Motor neuron (in vitro differentiated cells): ENCODE measurements around the gene EPB41. TPM values are rescaled to one million over a fixed set of nuclear protein-coding genes. Genes with fewer than 3 reads are reported as not detected.

Source experiments
- ATAC-seq, 8 experiments: fragments of 200-7000 bp; cut with Tn5 transposase; replicated peaks in 6 of 8; 2 replicates each; pipeline ENCODE4 v1.8.0; 2021; ENCODE audit warnings: mild to moderate bottlenecking in 8 of 8, moderate library complexity in 8 of 8
- H3K27ac ChIP-seq, 2 donors: fragments of 250-450 bp; sonication (Bioruptor Pico); 2 replicates each; pipeline ENCODE4 v1.9.0; 2021; ENCODE audit warnings: antibody characterized with exemption in 2 of 2, mild to moderate bottlenecking in 2 of 2, moderate library complexity in 1 of 2
- H3K4me1 ChIP-seq, 2 donors: fragments of 250-450 bp; sonication (Bioruptor Pico); replicated peaks in 1 of 2; 2 replicates each; pipeline ENCODE4 v1.6.1; 2021; ENCODE audit warnings: antibody characterized with exemption in 2 of 2, mild to moderate bottlenecking in 2 of 2, moderate library complexity in 1 of 2
- H3K4me3 ChIP-seq, 5 donors: fragments of 250-450 bp; sonication (Bioruptor Pico); 2 replicates each; pipeline ENCODE4 v1.9.0; 2021; ENCODE audit warnings: antibody characterized with exemption in 5 of 5, mild to moderate bottlenecking in 5 of 5, moderate library complexity in 4 of 5
- WGBS, 10 experiments: fragments of 450-650 bp; shearing (Covaris generic); methylation state at CpG; one replicate each; pipeline ENCODE4 v1.0.0; 2022; 5-methylcytosine and 5-hydroxymethylcytosine counted together
- in situ Hi-C, 9 experiments: fragments of 400-800 bp; cut with MboI; loops; one replicate each; pipeline ENCODE4 v1.15.0; 2021; ENCODE audit warnings: low sequenced_read_pairs in 9 of 9, low pct_unique_long_range_greater_than_20kb in 2 of 9; ENCODE audit not compliant: unreplicated experiment in 9 of 9
- total RNA-seq, 8 experiments: library from RNA; unstranded; fragments of 300-600 nt; gene quantifications; 2 replicates each; pipeline versions ENCODE4 v1.2.3 to v1.2.4, GENCODE V29; 2022

EPB41 gene
- total RNA-seq, 8 experiments from 2014 or later = 8.1 to 205 (median 61.7) TPM

- peaks cover 0 to 10% of the 10 kb centered on the region in 2 donors for H3K4me1 ChIP-seq
- H3K27ac ChIP-seq = no peak overlapping the region
- 0 to 100% (median 50%) methylated on average over 2 of the region's 2 CpGs; no CpG with 5 or more reads in 2 of the 10 experiments for WGBS, 10 experiments
- H3K4me3 ChIP-seq = no peak overlapping the region
- ATAC-seq = peak in 3 of 8 experiments; percentile 12 to 30 (median 13)
- in situ Hi-C loops = no loop called here
Observed at GRCh38 chr1:28974432-28974831, 60.1 kb downstream of the EPB41 start.

- no peak overlapping the region for H3K27ac ChIP-seq
- H3K4me3 ChIP-seq = no peak overlapping the region
- no peak for ATAC-seq
- WGBS, 10 experiments = 84 to 100% (median 96%) methylated on average over 1 to 2 of the region's 2 CpGs; no CpG with 5 or more reads in 2 of the 10 experiments
- in situ Hi-C loops = no loop called here
- peaks cover 0 to 10% of the 10 kb centered on the region in 2 donors for H3K4me1 ChIP-seq
Observed at GRCh38 chr1:28976248-28976647, 61.9 kb downstream of the EPB41 start.

- H3K4me3 ChIP-seq = no peak overlapping the region
- H3K27ac ChIP-seq = no peak overlapping the region
- in situ Hi-C loops = no loop called here
- peak in 2 of 8 experiments; percentile 22 to 26 for ATAC-seq
- 44 to 100% (median 86%) methylated on average over 2 to 3 of the region's 3 CpGs for WGBS, 10 experiments
- no peaks in the 10 kb centered on the region for H3K4me1 ChIP-seq
Observed at GRCh38 chr1:28981210-28981609, 66.8 kb downstream of the EPB41 start.

GRCh38 chr1:28982198-28982597 is 67.8 kb downstream of the EPB41 start:
- 71 to 100% (median 97%) methylated on average over 1 to 6 of the region's 6 CpGs; no CpG with 5 or more reads in 3 of the 10 experiments for WGBS, 10 experiments

DNA sequence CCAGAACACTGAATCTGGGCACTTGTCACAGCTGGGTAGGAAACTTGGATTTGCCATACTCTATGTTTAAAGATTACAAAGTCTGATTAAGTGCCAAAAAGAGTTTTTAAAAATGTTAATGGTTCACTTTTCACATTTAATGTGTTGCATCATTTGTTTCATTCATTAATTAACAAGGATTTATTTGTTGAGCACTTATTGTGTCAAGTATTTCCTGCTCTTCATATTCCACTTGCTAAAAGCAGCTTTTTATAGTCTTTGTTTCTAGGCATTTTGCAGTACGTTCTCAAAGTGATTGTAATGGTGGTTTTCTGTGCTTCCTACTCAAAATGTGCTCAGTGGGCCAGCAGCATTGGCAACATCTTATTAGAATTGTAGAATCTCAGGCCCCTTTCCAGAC is 68.7 kb downstream of the EPB41 start:
- Histone ChIP-seq H3K4me3 (no peak overlapping the region), H3K4me1 (no peaks in the 10 kb centered on the region), H3K27ac (no peak overlapping the region)
- 80 to 100% (median 100%) methylated on average over 1 of the region's 1 CpG; no CpG with 5 or more reads in 2 of the 10 experiments for WGBS, 10 experiments
- no peak for ATAC-seq
- in situ Hi-C loops = no loop called here

More at GRCh38 chr1:28982198-28982597, 67.8 kb downstream of the EPB41 start:
- in situ Hi-C loops = no loop called here
- Histone ChIP-seq H3K4me3 (no peak overlapping the region), H3K27ac (no peak overlapping the region), H3K4me1 (no peaks in the 10 kb centered on the region)
- ATAC-seq = no peak

DNA sequence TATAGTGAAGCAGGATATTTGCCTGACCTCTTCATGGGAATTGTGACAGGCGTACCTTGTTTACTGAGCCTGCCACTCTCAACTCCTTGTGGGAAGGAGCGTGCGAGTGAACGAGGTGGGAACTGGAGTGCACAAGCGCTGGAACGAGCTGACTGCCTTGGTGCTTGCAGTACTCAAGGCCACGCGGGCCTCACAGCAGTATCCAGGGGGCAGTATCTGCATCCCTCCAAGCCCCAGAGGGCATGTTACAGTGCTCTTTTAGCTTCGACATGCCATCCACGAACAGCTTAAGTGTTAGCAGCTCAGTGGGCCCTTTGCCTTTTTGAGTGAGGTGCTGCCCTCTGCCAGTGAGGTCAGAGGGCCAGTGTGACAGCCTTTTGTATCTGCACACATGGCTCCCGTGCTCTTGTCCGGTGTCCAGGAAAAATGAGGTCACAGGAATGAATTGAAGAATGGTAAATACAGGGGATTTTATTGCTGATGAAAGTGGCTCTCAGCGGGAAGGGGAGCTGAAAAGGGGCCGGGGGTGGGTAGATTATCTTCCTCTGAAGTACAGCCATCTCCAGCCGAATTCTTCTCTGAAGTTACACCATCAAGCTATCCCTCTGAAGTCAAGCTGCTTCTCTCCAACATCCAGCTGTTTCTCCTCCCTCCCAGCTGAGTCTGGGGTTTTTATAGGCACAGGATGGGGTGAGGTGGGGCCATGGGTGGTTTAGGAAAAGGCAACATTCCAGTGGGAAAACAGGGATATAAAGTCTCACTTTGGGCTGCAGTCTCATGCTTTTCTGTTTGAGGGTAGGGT is 69.3 kb downstream of the EPB41 start:
- no peak overlapping the region for H3K4me3 ChIP-seq
- WGBS, 10 experiments = 0 to 98% (median 83%) methylated on average over 1 to 13 of the region's 15 CpGs; no CpG with 5 or more reads in 2 of the 10 experiments
- in situ Hi-C loops = no loop called here
- ATAC-seq = peak in 3 of 8 experiments; percentile 35 to 55 (median 45)
- no peaks in the 10 kb centered on the region for H3K4me1 ChIP-seq
- no peak overlapping the region for H3K27ac ChIP-seq

- no peak for ATAC-seq
- WGBS, 10 experiments = 86 to 100% (median 98%) methylated on average over 1 to 3 of the region's 3 CpGs; no CpG with 5 or more reads in 1 of the 10 experiments
- Histone ChIP-seq H3K4me1 (no peaks in the 10 kb centered on the region), H3K4me3 (no peak overlapping the region), H3K27ac (no peak overlapping the region)
- in situ Hi-C loops = no loop called here
Observed at GRCh38 chr1:28984311-28984684, 69.9 kb downstream of the EPB41 start.

DNA sequence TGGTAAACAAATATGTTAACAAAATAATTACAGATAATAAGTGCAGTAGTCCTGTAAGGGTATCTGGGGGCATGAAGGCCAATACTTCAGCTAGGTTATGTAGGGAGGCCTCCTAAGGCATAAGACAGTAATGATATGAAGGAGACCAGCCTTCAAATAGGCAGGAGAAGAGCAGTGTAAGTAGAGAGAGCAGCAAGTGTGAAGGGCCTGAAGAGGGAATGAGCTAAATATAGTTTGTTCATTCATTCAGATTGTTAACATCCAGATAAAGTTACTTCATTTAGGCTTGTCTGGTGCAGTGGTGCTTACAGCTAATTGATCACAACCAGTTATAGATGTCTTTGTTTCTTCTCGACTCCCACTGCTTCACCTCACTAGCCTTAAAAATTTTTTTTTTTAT is 71.1 kb downstream of the EPB41 start:
- H3K4me3 ChIP-seq = no peak overlapping the region
- H3K27ac ChIP-seq = no peak overlapping the region
- no peak for ATAC-seq
- 83 to 100% (median 100%) methylated on average over 1 of the region's 1 CpG; no CpG with 5 or more reads in 5 of the 10 experiments for WGBS, 10 experiments
- in situ Hi-C loops = no loop called here
- H3K4me1 ChIP-seq = no peaks in the 10 kb centered on the region

DNA sequence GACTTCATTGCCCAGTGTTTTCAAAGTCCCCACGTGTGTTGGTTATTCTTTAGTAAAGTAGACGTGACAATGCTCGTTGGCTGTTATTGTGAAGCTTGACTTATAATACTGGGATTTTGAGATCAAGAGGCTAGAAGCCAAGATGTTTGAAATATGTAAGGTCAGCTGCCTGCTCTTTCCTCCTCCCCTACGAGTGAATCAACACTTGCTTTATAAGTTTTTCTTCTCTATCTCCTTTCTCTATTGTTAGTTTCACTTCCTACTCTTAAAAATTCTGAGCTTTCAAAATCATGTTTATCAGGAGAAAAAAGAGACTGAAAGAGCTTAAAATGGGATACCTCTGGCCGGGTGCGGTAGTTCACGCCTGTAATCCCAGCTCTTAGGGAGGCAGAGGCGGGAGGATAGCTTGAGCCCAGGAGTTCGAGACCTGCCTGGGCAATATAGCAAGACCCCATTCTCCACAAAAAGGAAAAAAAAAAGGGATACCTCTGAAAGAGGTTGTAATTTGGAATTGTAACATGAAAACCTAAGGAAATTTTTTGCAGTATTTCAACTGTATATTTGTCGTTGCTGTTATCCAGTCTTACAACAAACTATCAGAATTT is 72.0 kb downstream of the EPB41 start:
- in situ Hi-C loops = no loop called here
- no peak for ATAC-seq
- WGBS, 10 experiments = 69 to 99% (median 89%) methylated on average over 6 to 10 of the region's 10 CpGs

DNA sequence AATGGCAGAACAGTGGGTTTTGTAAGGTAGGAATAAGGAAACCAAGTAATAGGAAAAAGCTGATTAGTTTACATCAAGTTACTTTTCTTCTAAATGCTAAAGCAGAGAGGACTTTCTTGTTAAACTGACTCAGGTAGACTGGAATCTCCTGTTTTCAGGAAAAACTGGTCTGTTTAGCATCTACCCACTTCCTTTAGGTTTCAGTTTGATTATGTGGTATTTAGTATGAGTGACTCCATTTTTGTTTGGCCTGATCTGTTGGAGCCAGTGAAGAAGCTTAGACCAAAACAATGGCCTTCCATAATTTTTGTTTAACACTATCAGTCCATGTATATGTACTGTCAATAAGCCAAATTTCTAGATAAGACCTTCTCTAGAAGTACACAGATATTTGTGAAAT is 88.4 kb downstream of the EPB41 start:
- in situ Hi-C loops = no loop called here
- no peak overlapping the region for H3K4me3 ChIP-seq
- H3K4me1 ChIP-seq = no peaks in the 10 kb centered on the region
- H3K27ac ChIP-seq = no peak overlapping the region
- ATAC-seq = no peak

More for the DNA sequence above, 72.0 kb downstream of the EPB41 start:
- Histone ChIP-seq H3K4me1 (no peaks in the 10 kb centered on the region), H3K27ac (no peak overlapping the region), H3K4me3 (no peak overlapping the region)

- WGBS, 10 experiments = 59 to 100% (median 78%) methylated on average over 1 of the region's 1 CpG; no CpG with 5 or more reads in 1 of the 10 experiments
- Histone ChIP-seq H3K4me1 (no peaks in the 10 kb centered on the region), H3K4me3 (no peak overlapping the region), H3K27ac (no peak overlapping the region)
- ATAC-seq = no peak
- in situ Hi-C loops = no loop called here
Observed at GRCh38 chr1:29004288-29004687, 89.9 kb downstream of the EPB41 start.

DNA sequence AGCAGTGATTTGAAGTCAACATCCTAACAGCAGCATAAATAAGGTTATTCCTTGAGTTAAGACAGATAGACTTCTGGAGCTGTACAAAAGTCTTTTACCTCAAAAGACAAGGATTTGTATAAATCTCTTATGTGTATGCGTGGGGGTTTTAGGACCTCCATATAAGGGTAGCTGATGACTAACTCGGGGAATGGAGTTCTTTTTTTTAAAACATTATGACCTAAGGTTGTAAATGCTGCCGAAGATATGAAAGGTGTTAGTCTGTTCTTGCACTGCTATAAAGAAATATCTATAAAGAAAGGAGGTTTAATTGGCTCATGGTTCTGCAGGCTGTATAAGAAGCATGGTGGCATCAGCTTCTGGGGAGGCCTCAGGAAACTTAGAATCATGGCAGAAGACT is 90.4 kb downstream of the EPB41 start:
- in situ Hi-C loops = no loop called here
- no peak for ATAC-seq
- no peak overlapping the region for H3K4me3 ChIP-seq
- H3K27ac ChIP-seq = no peak overlapping the region
- H3K4me1 ChIP-seq = no peaks in the 10 kb centered on the region
- 70 to 100% (median 94%) methylated on average over 1 to 3 of the region's 3 CpGs for WGBS, 10 experiments

- 37 to 96% (median 77%) methylated on average over 1 to 3 of the region's 3 CpGs; no CpG with 5 or more reads in 1 of the 10 experiments for WGBS, 10 experiments
- H3K4me1 ChIP-seq = no peaks in the 10 kb centered on the region
- no peak for ATAC-seq
- in situ Hi-C loops = no loop called here
- H3K4me3 ChIP-seq = no peak overlapping the region
- no peak overlapping the region for H3K27ac ChIP-seq
Observed at GRCh38 chr1:29011775-29012174, 97.4 kb downstream of the EPB41 start.
